SK-MEL-5 (cell line): ENCODE measurements around the gene GALM. TPM values are rescaled to one million over a fixed set of nuclear protein-coding genes. Genes with fewer than 3 reads are reported as not detected.
"Not testable (repeated sequence)": the region's sequence is repeated elsewhere in the genome, so short reads cannot be mapped to it uniquely, and the experiment has no call there.

ENCODE experiments used
- DNase-seq: peaks from one replicate; pipeline ENCODE4 v3.0.0-alpha.2; 2016; ENCODE audit warnings: low read depth, low spot score
- in situ Hi-C: cut with HindIII; loops from 2 replicates; pipeline ENCODE4 v1.10.0; 2016; ENCODE audit warnings: low sequenced_read_pairs, high pct_unique_total_duplicates, low pct_unique_long_range_greater_than_20kb
- polyA plus RNA-seq, 2 experiments: library from polyadenylated mRNA; depleted of rRNA; stranded (reverse); fragments of >200 nt; gene quantifications; 2 replicates each; pipeline ENCODE4 v1.2.3, GENCODE V29; 2015
- total RNA-seq: library from RNA; depleted of rRNA; stranded (reverse); fragments of >200 nt; shearing (Covaris generic); gene quantifications from 2 replicates; pipeline ENCODE4 v1.2.3, GENCODE V29; 2014; rRNA removed

The GALM gene
- 27.6 and 38.1 TPM in 2 replicates for total RNA-seq
- 28.1 and 29.6 TPM in 2 replicates for polyA plus RNA-seq (2015; cell fraction: cytosol; rRNA removed)
- polyA plus RNA-seq (2015; cell fraction: nucleus; rRNA removed), result 4.8 and 7.0 TPM in 2 replicates

DNA sequence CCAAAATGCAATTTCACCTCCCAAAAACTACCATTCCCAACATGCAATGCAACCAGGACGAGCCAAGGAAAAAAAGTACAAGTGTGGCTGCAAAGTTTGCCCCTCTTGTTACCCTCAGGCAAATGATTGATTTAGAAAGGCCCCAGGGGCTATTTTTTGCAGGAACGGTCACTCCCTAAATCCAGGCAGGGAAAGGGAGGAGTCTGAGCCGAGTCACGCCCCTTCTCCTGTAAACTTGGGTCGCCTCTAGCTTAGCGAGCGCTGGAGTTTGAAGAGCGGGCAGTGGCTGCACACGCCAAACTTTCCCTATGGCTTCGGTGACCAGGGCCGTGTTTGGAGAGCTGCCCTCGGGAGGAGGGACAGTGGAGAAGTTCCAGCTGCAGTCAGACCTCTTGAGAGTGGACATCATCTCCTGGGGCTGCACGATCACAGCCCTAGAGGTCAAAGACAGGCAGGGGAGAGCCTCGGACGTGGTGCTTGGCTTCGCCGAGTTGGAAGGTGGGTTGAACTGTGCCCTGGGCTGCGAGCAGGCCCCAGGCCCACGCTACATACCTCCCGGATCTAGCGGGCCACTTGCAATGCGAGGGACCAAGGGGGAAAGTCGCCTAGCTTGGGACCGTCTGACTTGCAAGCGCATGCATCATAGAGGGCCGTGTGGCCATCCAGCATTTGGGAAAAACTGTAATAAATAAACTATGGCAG is at the start of gene GALM:
Gene GALM, plus strand, starts transcription at position 261 of the 702 bp plus-strand sequence. Its CDS starts 48 bp downstream, at position 309.
- DNase-seq, result peak; percentile 90
- in situ Hi-C loops, result no loop called here

DNA sequence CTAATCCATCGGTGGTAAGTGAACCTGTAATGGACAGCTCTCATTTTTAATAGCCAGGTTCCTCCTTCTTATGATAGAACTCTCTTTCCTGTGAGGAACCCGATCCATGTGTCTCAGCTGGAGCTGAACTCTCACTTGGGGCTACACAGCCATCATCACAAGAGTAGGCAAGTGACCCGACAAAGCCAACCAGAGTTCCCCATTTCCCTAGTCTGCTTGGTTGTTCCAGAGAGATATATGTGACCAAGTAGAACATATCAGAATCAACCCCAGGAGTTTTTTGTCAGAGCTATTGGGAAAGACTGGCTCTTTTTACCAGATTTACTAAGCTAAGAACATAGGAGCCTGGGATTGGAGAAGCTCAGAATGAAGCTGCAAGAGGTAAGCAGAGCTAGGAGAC is 48.6 kb upstream of the GALM start:
- DNase-seq, result no peak
- in situ Hi-C loops, result no loop called here

DNA sequence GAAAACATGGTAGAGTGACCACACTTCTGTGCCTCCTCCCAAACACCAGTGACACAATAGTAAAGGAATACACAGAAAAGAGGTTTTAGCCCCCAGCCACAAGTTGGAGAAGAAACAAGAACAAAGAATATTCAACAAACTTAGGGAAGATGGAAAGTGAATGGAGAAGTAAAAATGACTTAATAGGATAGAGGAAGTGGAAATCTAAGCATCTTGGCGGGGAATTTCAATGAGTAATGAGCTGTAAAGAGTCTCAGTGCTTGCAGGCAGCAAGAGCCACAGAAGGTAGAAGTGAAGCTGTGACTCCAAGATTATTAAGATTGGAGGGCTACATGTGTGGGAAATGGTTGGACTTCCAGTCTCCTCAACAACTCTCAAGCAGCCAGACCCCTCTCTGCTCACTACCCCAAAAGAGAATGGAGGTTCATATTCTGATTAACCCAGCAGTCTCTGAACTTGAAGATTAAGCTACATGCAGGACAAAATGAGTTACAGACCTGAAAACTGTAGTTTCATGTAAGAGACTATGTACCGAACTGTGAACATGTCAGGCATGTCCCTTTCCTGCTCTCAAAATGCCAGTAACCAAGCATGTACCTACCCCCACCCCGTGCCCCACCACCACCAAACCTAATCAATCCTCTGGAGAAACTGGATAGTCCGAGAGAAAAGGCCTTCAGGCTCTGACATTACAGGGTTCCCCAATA is 46.3 kb upstream of the GALM start:
- no peak for DNase-seq
- in situ Hi-C loops, result no loop called here

DNA sequence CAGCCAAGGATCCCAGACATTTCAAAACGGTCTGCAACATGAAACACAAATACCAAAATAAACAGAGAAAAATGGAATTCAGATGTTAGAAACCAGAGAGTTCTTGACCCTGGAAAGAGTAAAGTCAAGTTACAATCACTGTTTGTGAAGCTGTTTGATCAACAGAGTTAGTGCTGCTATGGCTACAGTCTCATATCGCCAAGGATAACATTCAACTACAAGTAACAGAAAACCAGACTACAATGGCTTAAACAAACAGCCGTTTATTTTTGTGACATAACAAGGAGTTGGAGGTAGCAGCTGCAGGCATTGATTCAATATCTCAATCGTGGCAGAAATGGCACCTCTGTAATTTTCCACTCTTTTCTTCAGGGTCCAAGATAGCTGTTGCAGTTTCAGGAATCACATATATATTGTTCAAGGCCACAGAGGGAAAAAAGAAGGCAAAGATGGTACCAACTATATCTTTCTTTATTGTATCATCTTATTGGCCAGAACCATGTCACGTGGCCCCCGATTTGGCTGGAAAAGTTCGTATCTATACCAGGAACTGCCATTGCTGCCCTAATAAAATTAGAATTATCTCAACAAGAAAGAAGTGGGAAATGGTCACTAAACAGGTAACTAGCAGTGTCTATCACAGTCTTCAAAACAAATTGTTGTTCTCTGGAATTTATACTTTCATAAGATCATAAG is 45.5 kb upstream of the GALM start:
- in situ Hi-C loops, result no loop called here
- no peak for DNase-seq

DNA sequence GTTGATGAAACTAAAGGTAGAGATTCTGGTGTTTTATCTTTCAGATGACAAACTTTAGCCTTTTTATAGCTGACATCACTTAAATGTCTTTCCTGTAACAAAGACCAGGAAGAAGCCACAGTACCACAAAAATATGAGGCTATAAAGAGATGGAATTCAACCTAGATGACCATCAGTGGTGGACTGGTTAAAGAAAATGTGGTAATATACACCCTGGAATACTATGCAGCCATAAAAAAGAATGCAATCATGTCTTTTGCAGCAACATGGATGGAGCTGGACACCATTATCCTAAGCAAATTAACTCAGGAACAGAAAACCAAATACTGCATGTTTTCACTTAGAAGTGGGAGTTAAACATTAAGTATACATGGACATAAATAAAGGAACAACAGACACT is 44.9 kb upstream of the GALM start:
- DNase-seq, result no peak
- in situ Hi-C loops, result no loop called here

DNA sequence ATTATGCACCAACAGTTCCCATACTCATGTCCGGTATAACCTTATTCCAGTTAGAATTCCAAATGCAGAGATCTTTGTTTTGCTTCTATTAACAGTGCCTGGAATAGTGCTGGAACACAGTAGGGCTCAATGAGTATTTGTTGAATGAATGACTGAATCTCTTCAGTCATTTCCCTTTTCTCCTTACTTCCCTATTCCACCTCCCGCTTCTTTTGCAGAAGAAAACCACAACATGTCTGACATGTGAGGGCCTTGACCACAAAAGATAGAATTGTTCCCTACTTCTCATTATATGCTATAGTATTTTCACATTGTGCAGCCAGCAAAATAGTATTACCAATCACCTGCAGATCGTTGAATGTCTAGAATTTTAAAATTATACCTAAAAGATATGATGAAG is 43.7 kb upstream of the GALM start:
- in situ Hi-C loops, result no loop called here
- DNase-seq, result no peak

DNA sequence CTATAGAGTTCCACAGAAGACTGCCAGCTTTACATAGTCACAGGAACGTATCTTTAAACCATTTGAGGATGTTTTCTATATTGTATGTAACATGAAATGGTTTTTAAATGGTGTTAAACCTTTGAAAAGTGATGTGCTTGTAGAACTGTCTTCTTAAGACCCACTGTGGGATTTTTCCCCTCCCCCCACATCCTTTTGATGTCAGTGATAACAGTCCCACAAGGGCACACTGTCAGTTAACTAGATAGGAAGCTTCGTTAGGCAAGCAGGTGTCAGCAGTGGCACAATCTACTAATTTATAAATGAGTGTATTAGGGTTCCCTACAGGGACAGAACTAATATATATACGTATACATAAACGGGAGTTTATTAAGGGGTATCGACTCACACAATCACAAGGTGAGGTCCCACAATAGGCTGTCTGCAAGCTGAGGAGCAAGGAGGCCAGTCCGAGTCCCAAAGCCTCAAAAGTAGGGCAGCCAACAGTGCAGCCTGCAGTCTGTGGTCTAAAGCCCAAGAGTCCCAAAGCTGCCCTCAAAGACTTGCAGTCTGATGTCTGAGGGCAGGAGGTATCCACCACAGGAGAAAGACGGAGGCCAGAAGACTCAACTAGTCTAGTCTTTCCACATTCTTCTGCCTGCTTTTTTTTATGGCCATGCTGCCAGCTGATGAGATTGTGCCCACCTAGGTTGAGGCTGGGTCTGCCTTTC is 39.4 kb upstream of the GALM start:
- in situ Hi-C loops, result no loop called here
- no peak for DNase-seq

DNA sequence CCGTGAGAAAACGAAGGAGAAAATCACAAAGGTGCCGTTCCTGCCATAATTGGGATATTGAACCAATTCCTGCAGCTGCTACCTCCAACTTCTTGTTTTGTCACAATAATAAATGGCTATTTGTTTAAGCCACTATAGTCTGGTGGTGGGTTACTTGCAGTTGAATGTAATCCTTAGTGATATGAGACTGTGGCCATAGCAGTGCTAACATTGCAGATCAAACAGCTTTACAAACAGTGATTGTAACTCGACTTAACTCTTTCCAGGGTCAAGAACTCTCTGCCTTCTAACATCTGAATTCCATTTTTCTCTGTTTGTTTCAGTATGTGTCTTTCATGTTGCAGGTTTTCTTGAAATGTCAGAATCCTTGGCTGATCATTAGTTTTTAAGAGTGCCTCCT is 38.5 kb upstream of the GALM start:
- in situ Hi-C loops, result no loop called here
- no peak for DNase-seq

DNA sequence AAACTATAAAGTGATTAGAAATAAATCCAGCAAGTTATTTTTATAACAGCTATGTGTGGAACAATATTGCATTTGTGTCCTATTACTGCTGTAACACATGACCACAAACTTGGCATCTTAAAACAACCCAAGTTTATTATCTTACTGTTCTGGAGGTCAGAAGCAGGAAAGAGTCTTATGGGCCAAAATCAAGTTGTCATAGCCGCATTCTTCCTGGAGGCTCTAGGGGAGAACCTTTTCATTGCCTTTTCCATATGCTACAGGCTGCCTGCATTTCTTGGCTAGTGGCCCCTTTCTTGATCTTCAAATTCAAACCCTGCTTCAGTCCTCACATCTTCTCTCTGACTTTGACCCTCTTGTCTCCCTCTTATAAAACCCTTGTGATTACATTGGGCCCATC is 36.2 kb upstream of the GALM start:
- no peak for DNase-seq

DNA sequence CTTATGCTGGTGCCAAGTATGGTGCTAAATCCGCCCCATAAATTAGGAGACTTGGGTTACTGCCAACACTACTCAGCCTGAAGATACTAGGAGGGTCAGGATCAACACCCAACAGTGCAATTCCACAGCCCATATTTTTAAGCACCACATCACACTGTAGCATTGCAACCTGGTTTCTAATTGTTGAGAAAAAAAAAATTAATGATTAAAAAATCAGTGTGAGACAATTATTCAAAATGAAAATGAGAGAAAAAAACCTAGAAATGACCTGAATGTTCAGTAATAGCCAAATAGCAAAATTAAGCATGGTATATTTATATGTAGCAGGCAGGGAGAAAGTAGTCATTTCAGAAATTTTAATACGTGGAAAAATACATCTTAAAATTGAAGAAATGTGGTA is 33.9 kb upstream of the GALM start:
- no peak for DNase-seq

More for the DNA sequence above, 36.2 kb upstream of the GALM start:
- in situ Hi-C loops, result no loop called here

DNA sequence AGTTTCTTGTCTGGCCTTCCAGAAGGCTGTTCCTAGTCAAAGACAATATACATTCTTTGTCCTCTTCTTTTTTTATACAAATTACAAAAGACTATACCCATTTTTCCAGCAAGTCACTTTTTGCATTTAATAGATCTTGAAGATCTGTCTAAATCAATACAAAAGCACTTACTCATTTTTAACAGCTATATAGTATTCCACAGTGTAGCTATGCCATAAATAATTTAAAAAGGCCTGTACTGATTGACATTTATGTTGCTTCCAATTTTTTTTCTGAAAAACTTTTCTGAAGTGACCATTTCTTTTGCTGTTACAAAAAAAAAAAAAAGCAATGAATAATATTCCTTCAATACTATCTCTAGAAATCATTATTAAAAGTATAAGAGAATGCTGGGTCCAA is 32.9 kb upstream of the GALM start:
- no peak for DNase-seq
- in situ Hi-C loops, result no loop called here

More for the DNA sequence above, 33.9 kb upstream of the GALM start:
- in situ Hi-C loops, result no loop called here

DNA sequence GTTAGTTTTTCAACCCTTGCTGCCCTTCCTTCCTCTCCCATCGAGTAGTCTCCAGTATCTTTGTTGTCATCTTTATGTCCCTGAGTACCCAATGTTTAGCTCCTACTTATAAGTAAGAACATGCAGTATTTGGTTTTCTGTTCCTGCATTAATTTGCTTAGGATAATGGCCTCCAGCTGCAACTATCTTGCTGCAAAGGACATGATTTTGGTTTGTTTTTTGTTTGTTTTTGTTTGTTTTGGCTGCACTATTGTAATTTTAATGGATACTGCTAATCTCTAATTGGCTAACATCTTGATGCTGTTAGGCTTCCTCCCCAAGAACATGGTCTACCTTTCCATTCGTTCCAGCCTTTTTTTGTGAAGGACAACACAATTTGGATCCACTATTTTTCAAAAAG is 32.0 kb upstream of the GALM start:
- in situ Hi-C loops, result no loop called here
- no peak for DNase-seq

DNA sequence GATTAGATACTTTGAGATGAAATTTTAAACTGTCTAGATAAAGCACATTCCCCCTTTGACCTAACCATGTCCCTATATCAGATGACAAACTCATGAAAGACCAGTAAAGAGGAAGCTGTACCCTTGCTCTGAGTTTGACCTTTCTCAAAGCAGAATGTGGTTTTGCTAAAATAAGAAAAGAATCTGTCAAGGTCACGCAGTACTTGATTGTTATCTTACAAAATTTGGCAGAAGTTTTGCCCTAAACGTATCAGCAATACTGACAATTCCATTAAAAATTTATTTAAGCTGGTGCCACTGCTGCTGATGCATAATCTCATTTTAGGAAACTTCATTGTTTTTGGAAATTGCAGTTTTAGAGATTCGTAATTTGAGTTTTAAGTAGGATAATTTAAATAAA is 31.2 kb upstream of the GALM start:
- in situ Hi-C loops, result no loop called here
- peak; percentile 82 for DNase-seq

DNA sequence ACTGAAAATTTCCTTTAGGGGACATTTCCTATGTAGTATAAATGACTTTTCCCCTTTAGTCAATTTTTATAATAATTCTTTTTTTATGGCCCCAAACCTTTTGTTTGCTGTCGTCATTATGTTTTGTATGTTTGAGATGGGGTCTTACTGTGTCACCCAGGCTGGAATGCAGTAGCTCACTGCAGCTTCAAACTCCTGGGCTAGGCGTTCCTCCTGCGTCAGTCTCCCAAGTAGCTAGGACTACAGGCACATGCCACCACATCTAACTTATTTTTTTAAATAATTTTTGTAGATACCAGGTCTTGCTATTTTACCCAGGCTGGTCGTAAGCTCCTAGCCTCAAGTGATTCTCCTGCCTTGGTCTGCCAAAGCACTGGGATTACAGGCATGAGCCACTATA is 30.8 kb upstream of the GALM start:
- in situ Hi-C loops, result no loop called here
- DNase-seq, result peak; percentile 15

DNA sequence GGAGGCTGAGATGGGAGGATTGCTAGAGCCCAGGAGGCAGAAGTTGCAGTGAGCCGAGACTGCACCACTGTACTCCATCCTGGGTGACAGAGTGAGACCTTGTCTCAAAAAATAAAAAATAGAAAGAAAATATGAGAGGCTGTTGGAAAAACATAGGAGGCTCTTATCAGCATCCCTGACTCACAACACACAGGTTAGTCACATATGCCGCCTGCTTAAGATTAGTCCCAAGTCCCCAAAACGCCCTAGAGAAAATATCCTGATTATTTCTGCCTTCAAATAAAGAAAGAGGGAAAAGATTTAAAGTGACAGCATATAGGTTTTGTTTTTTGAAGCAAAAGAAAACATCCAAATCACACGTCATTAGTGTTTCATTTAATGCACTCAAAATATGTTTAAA is 29.8 kb upstream of the GALM start:
- DNase-seq, result no peak
- in situ Hi-C loops, result no loop called here

DNA sequence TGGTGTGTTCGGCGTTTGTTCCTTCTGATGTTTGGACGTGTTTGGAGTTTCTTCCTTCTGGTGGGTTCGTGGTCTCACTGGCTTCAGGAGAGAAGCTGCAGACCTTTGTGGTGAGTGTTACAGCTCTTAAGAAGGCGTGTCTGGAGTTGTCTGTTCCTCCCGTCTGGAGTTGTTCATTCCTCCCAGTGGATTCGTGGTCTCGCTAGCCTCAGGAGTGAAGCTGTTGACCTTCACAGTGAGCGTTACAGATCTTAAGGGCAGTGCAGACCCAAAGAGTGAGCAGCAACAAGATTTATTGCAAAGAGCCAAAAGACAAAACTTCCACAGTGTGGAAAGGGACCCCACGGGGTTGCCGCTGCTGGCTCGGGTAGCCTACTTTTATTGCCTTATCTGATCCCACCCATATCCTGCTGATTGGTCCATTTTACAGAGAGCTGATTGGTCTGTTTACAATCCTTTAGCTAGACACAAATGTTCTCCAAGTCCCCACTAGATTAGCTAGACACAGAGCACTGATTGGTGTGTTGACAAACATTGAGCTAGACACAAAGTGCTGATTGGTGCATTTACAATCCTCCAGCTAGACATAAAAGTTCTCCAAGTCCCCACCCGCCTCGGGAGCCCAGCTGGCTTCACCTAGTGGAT is 23.4 kb upstream of the GALM start:
- in situ Hi-C loops, DNase-seq: not testable (repeated sequence)

DNA sequence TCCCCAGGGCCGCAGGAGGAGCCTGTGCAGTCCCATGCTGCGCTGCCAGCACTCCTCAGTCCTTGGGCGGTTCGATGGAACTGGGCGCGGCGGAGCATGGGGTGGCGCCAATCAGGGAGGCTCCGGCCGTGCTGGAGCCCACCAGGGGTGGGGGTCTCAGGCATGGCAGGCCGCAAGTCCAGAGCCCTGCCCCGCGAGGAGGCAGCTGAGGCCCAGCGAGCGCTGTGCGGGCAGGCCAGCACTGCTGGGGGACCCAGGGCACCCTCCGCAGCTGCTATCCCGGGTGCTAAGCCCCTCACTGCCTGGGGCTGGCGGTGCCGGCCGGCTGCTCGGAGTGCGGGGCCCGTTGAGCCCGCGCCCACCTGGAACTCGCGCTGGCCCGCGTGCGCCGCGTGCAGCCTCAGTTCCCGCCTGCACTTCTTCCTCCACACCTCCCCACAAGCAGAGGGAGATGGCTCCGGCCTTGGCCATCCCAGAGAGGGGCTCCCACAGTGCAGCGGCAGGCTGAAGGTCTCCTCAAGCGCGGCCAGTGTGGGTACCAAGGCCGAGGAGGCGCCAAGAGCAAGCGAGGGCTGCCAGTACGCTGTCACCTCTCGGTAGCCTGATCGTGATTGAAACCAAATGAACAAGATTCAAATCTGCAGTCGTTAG is 22.8 kb upstream of the GALM start:
- in situ Hi-C loops, result no loop called here
- no peak for DNase-seq
